Thymus (tissue), 11 donors: Measurements from ENCODE around the gene CLIC3. TPM values are rescaled to one million over a fixed set of nuclear protein-coding genes. Genes with fewer than 3 reads are reported as not detected.

Experiments used
- DNase-seq, 9 donors: peaks; one replicate each; pipeline ENCODE4 v3.0.0-alpha.2; 2013; ENCODE audit warnings: low spot score in 9 of 9, low read depth in 6 of 9, missing footprints in 1 of 9
- H3K27ac ChIP-seq, 2 donors: one replicate each; pipeline ENCODE4 v1.5.1; 2013; ENCODE audit warnings: control low read depth in 1 of 2, low read depth in 1 of 2, low read length in 1 of 2, mild to moderate bottlenecking in 1 of 2, moderate library complexity in 1 of 2
- H3K27me3 ChIP-seq, 2 donors: one replicate each; pipeline ENCODE4 v1.5.1; 2013; ENCODE audit warnings: low read length in 1 of 2; ENCODE audit not compliant: control insufficient read depth in 2 of 2, insufficient read depth in 1 of 2
- H3K36me3 ChIP-seq, 2 donors: one replicate each; pipeline ENCODE4 v1.5.1; 2013; ENCODE audit warnings: low read length in 1 of 2, mild to moderate bottlenecking in 1 of 2, moderate library complexity in 1 of 2; ENCODE audit not compliant: control insufficient read depth in 2 of 2, insufficient read depth in 2 of 2
- H3K4me1 ChIP-seq, 2 donors: one replicate each; pipeline ENCODE4 v1.5.1; 2013; ENCODE audit warnings: low read length in 2 of 2; ENCODE audit not compliant: control insufficient read depth in 2 of 2, insufficient read depth in 2 of 2
- H3K4me3 ChIP-seq, 2 donors: one replicate each; pipeline ENCODE4 v1.5.1; 2013; ENCODE audit warnings: low read length in 2 of 2, control low read depth in 1 of 2, mild to moderate bottlenecking in 1 of 2
- H3K9me3 ChIP-seq, 2 donors: one replicate each; pipeline ENCODE4 v1.5.1; 2013; ENCODE audit warnings: low read length in 1 of 2, mild to moderate bottlenecking in 1 of 2; ENCODE audit not compliant: control insufficient read depth in 2 of 2, insufficient read depth in 1 of 2
- WGBS: extraction: QIAGEN DNeasy Blood & Tissue Kit; methylation state at CpG from one replicate; pipeline ENCODE4 v1.1.7; 2013; 5-methylcytosine and 5-hydroxymethylcytosine counted together
- polyA plus RNA-seq: library from polyadenylated mRNA; stranded (reverse); fragments of 200-250 nt; gene quantifications from one replicate; pipeline ENCODE4 v1.2.3, GENCODE V29; 2013
- total RNA-seq: library from RNA; stranded (reverse); fragments of 120-200 nt; gene quantifications from one replicate; pipeline ENCODE4 v1.2.4, GENCODE V29; 2013
- donor health status: healthy.

The CLIC3 gene
- total and polyA plus RNA-seq, 2 donors = 13.6 to 44.6 TPM

DNA sequence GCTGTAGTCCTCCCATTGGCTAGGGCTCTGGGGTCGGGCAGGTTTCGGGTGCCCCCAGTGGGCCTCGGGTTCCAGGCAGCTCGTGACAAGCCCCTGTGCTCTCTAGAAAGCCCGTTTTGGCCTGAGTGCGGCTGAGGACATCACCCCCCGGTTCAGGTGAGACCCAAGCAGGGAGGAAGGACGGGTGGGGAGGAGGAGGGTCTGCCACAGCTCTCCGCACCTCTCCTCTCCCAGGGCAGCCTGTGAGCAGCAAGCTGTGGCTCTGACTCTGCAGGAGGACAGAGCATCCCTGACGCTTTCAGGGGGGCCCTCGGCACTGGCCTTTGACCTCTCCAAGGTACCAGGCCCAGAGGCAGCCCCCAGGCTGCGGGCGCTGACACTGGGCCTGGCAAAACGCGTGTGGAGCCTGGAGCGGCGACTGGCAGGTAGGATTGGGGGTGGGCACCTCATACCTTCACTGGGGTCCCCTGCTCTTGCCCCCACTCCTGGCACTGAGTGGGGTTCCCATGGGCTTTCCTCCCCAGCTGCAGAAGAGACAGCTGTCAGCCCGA is 3.5 kb downstream of the CLIC3 start:
- 54% methylated on average over 18 of the region's 18 CpGs for WGBS
- DNase-seq = no peak
- Histone ChIP-seq H3K9me3 (peaks cover 2 to 24% of the 10 kb centered on the region in 2 donors), H3K27ac (peak overlapping the region; percentile 68 to 89), H3K27me3 (peaks cover 22 to 75% of the 10 kb centered on the region in 2 donors), H3K4me1 (peaks cover 25 to 50% of the 10 kb centered on the region in 2 donors), H3K36me3 (peaks cover 8 to 16% of the 10 kb centered on the region in 2 donors), H3K4me3 (peak overlapping the region; percentile 84 to 92)

- H3K4me3 ChIP-seq = peak within 1 kb of the TSS; percentile 84 to 92
- peaks cover 8 to 16% of the 10 kb centered on the region in 2 donors for H3K36me3 ChIP-seq
- peaks cover 2 to 19% of the 10 kb centered on the region in 2 donors for H3K9me3 ChIP-seq
- H3K27ac ChIP-seq = peak within 1 kb of the TSS; percentile 68 to 89
- peaks cover 20 to 43% of the 10 kb centered on the region in 2 donors for H3K4me1 ChIP-seq
- H3K27me3 ChIP-seq = peaks cover 19 to 75% of the 10 kb centered on the region in 2 donors
- peak; percentile 45 to 93 (median 81) for DNase-seq
- 1% methylated on average over 92 of the region's 92 CpGs for WGBS
Measured at GRCh38 chr9:136991993-136992818, 4.2 kb downstream of the CLIC3 start, which contains the start of gene PAXX. Gene PAXX (plus strand): TSS chr9:136992422. CDS start chr9:136992444, 22 bp downstream.

DNA sequence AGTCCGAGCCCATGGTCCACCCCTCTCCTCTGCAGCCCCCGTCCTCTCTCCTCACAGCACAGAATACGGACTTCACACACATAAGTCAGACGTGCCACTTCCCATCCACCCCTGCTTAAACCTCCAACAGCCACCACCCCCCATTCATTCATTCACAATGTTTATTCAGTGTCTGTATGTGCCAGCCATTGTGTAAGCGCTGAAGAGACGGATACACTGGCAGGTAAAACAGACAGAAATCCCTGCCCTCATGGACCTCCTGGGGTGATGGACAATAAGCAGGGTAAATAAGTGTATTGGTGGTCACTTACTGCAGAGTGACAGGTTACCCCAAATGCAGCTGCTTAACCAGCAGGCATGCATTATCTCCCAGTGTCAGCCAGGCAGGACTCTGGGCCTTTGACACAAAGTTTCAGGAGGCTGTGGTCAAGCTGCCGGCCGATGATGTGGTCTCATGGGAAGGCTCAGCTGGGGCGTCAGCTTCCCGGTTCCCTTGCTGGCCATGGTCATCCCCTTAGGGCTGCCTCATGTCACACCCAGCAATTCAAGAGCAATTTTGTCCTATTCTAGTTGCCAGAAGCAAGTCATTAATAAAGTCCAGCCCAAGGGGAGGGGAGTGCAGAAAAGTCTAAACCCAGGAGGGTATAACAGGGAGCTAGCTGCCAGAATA is 6.0 kb downstream of the CLIC3 start:
- H3K9me3 ChIP-seq = peaks cover 2 to 9% of the 10 kb centered on the region in 2 donors
- peaks cover 27 to 75% of the 10 kb centered on the region in 2 donors for H3K27me3 ChIP-seq
- H3K4me3 ChIP-seq = no peak overlapping the region
- DNase-seq = no peak
- 94% methylated on average over 10 of the region's 10 CpGs for WGBS
- H3K36me3 ChIP-seq = peaks cover 8 to 16% of the 10 kb centered on the region in 2 donors
- peaks cover 9 to 25% of the 10 kb centered on the region in 2 donors for H3K4me1 ChIP-seq
- H3K27ac ChIP-seq = no peak overlapping the region

- no peak for DNase-seq
- H3K27me3 ChIP-seq = peaks cover 42 to 77% of the 10 kb centered on the region in 2 donors
- peaks cover 5% of the 10 kb centered on the region in 2 donors for H3K36me3 ChIP-seq
- 97% methylated on average over 4 of the region's 4 CpGs for WGBS
- peaks cover 2 to 9% of the 10 kb centered on the region in 2 donors for H3K9me3 ChIP-seq
- peaks cover 11 to 20% of the 10 kb centered on the region in 2 donors for H3K4me1 ChIP-seq
- H3K4me3 ChIP-seq = no peak overlapping the region
- H3K27ac ChIP-seq = no peak overlapping the region
Measured at GRCh38 chr9:136988872-136989271, 7.5 kb downstream of the CLIC3 start.

GRCh38 chr9:136985853-136986252 is 10.5 kb downstream of the CLIC3 start:
- peak overlapping the region in 1 of 2 donors; percentile 41 for H3K4me3 ChIP-seq
- H3K36me3 ChIP-seq = no peaks in the 10 kb centered on the region
- peaks cover 46 to 96% of the 10 kb centered on the region in 2 donors for H3K27me3 ChIP-seq
- WGBS = 26% methylated on average over 33 of the region's 33 CpGs
- peaks cover 2 to 6% of the 10 kb centered on the region in 2 donors for H3K9me3 ChIP-seq
- H3K4me1 ChIP-seq = peaks cover 2 to 6% of the 10 kb centered on the region in 2 donors
- no peak overlapping the region for H3K27ac ChIP-seq
- no peak for DNase-seq

DNA sequence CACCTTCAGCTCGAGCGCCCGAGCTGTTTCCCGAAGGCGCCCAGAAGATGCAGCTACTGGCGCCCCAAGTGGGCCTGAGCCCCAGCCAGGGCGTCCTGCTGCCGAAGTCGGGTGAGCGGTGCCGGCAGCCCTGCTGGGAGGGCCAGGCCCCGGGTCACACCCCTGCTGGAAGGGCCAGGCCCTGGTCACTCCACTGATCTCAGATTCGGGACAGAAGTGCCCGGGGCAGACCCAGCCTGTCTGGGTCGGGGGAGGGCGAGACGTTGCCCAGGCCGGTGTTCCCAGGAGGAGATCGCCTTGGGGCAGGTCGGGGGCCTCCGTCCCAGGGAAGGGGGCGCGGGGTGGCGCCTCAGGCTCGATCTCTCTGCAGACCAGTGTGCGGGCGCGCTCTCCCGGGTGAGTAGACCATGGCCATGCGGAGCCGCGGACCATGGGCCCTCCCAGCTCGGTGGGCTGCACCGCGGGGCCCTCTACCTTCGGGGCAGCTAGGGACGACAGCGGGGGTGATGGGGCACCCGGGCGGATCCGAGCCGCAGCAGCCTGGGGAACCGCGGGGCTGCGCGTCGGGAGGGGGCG is 11.3 kb downstream of the CLIC3 start:
- Histone ChIP-seq H3K27ac (no peak overlapping the region), H3K4me3 (peak overlapping the region in 1 of 2 donors; percentile 41), H3K36me3 (no peaks in the 10 kb centered on the region), H3K9me3 (no peaks in the 10 kb centered on the region), H3K4me1 (peaks cover 2 to 6% of the 10 kb centered on the region in 2 donors), H3K27me3 (peaks cover 41 to 95% of the 10 kb centered on the region in 2 donors)
- WGBS = 8% methylated on average over 48 of the region's 48 CpGs
- DNase-seq = no peak

- Histone ChIP-seq H3K36me3 (no peaks in the 10 kb centered on the region), H3K27ac (no peak overlapping the region), H3K4me3 (peak overlapping the region in 1 of 2 donors; percentile 41), H3K9me3 (no peaks in the 10 kb centered on the region), H3K27me3 (peaks cover 41 to 95% of the 10 kb centered on the region in 2 donors), H3K4me1 (peaks cover 2 to 6% of the 10 kb centered on the region in 2 donors)
- 49% methylated on average over 29 of the region's 29 CpGs for WGBS
- DNase-seq = no peak
Measured at GRCh38 chr9:136984464-136985026, 11.8 kb downstream of the CLIC3 start.

- 87% methylated on average over 11 of the region's 11 CpGs for WGBS
- Histone ChIP-seq H3K4me3 (no peak overlapping the region), H3K27ac (no peak overlapping the region), H3K36me3 (no peaks in the 10 kb centered on the region), H3K27me3 (peaks cover 41 to 96% of the 10 kb centered on the region in 2 donors), H3K9me3 (no peaks in the 10 kb centered on the region), H3K4me1 (peaks cover 2 to 6% of the 10 kb centered on the region in 2 donors)
- DNase-seq = no peak
Measured at GRCh38 chr9:136983656-136984314, 12.6 kb downstream of the CLIC3 start.
